Measurements from ENCODE around the gene CILP. TPM values are rescaled to one million over a fixed set of nuclear protein-coding genes. Genes with fewer than 3 reads are reported as not detected.

The CILP gene
- total RNA-seq, 1 experiment from 2014 or later, result 0.04 TPM

GRCh38 chr15:65248511-65249255 lies 37.4 kb upstream of the CILP start:
- Histone ChIP-seq H2BK120ac (ENCODE audit: low read depth, low read length, poor library complexity, severe bottlenecking) (no peak overlapping the region), H4K8ac (replicated peaks; ENCODE audit: insufficient read length, low read depth, low read length) (no peak overlapping the region), H3K4me1 (ENCODE audit: insufficient read depth, low read length) (no peaks in the 10 kb centered on the region), H3K27me3 (ENCODE audit: insufficient read depth, low read length) (no peaks in the 10 kb centered on the region), H3K4ac (ENCODE audit: low read depth, low read length) (no peak overlapping the region), H3K14ac (ENCODE audit: insufficient read depth, low read length) (no peak overlapping the region; the same call in 1 of the 2 replicates), H2AK5ac (ENCODE audit: insufficient read length, low read length) (no peak overlapping the region), H3K79me1 (ENCODE audit: insufficient read depth, low read depth, low read length, poor library complexity, severe bottlenecking) (no peaks in the 10 kb centered on the region), H2AFZ (ENCODE audit: low read length) (no peak overlapping the region), H4K5ac (ENCODE audit: insufficient read length, low read depth, low read length) (no peak overlapping the region), H3K18ac (ENCODE audit: insufficient read length, low read depth, low read length) (no peak overlapping the region), H3K23me2 (ENCODE audit: insufficient read length, low read depth, low read length, poor library complexity, severe bottlenecking) (no peaks in the 10 kb centered on the region), H3K4me2 (ENCODE audit: insufficient read depth, insufficient read length, low read length) (no peak overlapping the region), H2BK5ac (ENCODE audit: insufficient read length, low read length) (no peak overlapping the region), H3K56ac (ENCODE audit: insufficient read length, low read depth, low read length) (no peak overlapping the region), H2BK12ac (ENCODE audit: insufficient read length, low read depth, low read length) (no peak overlapping the region), H3K79me2 (ENCODE audit: insufficient read depth, low read length) (no peaks in the 10 kb centered on the region), H2BK15ac (ENCODE audit: low read depth, low read length) (no peak overlapping the region), H3T11ph (ENCODE audit: low read length) (no peak overlapping the region), H3K9me3 (ENCODE audit: control insufficient read depth, low read depth, low read length) (no peaks in the 10 kb centered on the region), H2BK20ac (ENCODE audit: low read depth, low read length, poor library complexity, severe bottlenecking) (no peak overlapping the region), H4K20me1 (ENCODE audit: control insufficient read depth, insufficient read depth, insufficient read length) (no peaks in the 10 kb centered on the region), H3K23ac (ENCODE audit: insufficient read length, low read depth, low read length) (no peak overlapping the region), H3K27ac (ENCODE audit: insufficient read length, low read depth, low read length) (no peak overlapping the region), H4K91ac (ENCODE audit: insufficient read length, low read depth, low read length) (no peak overlapping the region), H3K9ac (ENCODE audit: extremely low read depth, insufficient read length, low read length) (no peak overlapping the region)
- Mint-ChIP-seq H3K4me1 (peaks cover 22 to 23% of the 10 kb centered on the region in 2 experiments), H3K27me3 (ENCODE audit: low read depth) (no peaks in the 10 kb centered on the region), H3K4me3 (no peak overlapping the region), H3K36me3 (ENCODE audit: insufficient read depth in 1 of 3, low read depth in 3 of 3) (peaks cover 0 to 4% (median 0%) of the 10 kb centered on the region in 3 experiments; a peak in 4 of 7 replicates), H3K27ac (peak overlapping the region; percentile 10 to 64 (median 32); a peak in 3 of 7 replicates), H3K9me3 (peaks cover 0 to 5% of the 10 kb centered on the region in 2 experiments; a peak in 1 of 5 replicates)
- no peak for DNase-seq
- no peak for TF ChIP-seq CTCF (conservative IDR thresholded peaks at IDR 0.05)
- WGBS (ENCODE audit: extremely low coverage, insufficient read length, low lambda C conversion rate), result no CpG with 5 or more reads among the region's 9 CpGs

Measured in H9 (cell line).